ENCODE data around the gene PCDHGA3.
A peak's percentile ranks its signal among the peaks of the same experiment; 100 is the strongest.
"Not testable (repeated sequence)": the region's sequence is repeated elsewhere in the genome, so short reads cannot be mapped to it uniquely, and the experiment has no call there.

PCDHGA3 gene

DNA sequence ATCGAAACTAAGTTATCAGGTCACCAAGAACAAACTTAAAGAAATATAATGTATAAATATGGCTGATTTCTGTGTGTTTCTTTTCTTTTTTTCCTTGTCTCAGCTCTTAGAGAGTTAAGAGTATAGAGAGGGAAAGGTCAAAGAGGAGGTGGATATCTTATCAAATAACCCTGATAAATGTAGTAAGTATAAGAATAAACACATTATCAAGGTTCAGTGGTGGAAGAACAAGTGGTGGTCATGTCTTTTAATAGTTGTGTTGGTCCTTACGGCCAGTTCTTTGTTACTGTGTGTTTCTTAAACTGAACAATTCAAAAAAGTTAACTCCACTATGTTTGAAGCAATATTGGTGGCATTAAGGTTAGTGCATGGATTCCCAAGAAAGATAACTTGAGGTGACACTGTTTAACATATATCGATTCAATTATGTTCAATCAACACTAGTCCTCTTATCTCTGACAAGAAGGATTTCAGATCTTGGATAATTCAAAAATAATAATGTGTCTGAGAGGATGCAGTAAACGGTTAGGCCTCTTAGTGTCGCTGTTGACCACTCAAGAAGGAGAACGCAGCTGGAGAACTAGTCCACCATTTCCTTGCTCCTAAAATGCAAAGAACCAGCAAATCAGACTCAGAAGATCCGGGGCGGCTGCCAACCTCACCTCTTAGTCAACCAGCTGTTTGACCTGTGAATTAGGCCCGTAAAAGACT lies at the start of gene PCDHGA3:
Gene PCDHGA3, plus strand, starts transcription at position 588 of the 711 bp plus-strand sequence. CDS start 205 bp downstream, outside the sequence.
- DNase-seq, result peak in 1 of 2 experiments; percentile 15

DNA sequence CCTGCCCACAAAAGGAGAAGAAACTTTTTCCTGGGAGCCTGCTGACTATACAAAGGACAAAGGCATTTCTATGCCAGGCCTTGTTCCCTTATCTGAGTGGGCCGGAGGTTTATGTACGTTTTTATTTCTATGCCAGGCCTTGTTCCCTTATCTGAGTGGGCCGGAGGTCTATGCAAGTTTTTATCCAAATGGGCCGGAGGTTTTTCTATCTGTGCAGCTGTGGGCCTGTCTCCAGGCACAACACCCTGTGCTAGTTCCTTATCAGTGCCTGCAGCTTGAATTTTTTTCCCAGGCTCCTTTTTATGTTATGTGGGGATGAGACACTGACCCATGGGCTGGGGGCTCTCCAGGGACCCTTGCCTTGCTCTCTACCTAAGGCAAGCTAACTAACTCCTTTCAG lies 45.3 kb upstream of the PCDHGA3 start:
- DNase-seq, result no peak

DNA sequence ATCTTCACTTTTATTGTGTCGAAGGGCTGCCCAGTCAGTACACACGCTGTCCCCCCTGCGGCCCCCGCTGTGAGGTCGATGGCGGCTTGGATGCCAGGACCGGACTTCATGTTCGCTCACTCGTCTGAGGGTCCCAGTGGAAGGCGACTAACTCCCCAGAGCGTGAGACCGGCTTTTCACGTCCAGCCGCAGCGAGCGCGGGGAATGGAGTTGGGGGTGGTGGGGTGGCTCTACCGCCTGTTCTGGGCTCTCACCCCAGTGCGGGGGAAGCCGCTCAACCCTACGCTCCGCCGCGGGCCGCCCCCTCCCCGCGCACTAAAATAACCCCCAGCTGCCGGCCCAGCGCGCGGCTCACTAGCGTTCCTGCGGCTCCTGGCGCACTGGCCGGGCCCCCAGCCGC lies 39.9 kb upstream of the PCDHGA3 start, which contains the start of gene SLC25A2:
Gene SLC25A2, minus strand, starts transcription at position 294 of the 400 bp plus-strand sequence. Its CDS starts 184 bp downstream, at position 110.
- DNase-seq, result no peak

DNA sequence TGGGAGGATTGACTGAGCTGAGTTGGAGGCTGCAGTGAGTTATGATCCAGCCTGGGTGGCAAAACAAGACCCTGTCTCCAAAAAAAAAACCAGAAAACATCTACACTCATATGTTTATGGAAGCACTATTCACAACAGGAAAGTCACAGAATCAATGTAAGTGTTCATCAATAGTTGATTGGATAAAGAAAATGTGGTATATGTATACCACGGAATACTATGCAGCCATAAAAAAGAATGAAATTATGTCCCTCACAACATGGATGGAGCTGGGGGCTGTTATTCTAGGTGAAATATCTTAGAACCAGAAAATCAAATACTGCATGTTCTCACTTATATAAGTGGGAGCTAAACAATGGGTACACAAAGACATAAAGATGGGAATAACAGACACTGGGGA lies 37.0 kb upstream of the PCDHGA3 start:
- no peak for DNase-seq

DNA sequence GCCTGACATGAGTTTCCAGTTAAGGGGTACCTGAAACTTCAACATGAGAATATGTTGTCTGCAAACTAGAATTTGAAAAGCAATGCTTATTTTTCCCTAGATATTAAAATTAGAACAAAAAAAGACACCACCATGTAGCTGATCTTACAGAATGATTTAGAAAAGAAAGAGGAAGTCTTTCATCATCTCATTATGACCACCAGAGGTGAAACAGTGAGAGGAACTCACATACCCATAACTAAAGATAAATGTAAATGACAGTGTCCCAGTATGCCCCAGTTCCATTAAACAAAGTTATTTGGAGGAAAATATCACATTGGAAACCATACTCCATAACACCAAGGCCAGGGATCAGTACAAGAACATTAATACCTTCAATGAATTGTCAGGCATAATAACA lies 29.9 kb upstream of the PCDHGA3 start:
- DNase-seq, result no peak

DNA sequence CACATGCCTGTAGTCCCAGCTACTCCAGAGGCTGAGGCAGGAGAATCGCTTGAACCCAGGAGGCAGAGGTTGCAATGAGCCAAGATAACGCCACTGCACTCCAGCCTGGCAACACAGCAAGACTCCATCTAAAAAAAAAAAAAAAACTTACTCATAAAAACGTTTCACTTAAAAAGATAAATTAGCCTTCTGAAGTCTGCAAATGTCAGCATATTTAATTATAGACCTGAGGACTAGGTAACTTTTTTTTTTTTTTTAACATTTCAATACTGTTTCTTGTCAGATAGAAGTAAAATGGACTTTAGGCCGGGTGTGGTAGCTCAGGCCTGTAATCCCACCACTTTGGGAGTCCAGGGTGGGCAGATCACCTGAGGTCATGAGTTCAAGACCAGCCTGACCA lies 26.7 kb upstream of the PCDHGA3 start:
- not testable (repeated sequence) for DNase-seq

DNA sequence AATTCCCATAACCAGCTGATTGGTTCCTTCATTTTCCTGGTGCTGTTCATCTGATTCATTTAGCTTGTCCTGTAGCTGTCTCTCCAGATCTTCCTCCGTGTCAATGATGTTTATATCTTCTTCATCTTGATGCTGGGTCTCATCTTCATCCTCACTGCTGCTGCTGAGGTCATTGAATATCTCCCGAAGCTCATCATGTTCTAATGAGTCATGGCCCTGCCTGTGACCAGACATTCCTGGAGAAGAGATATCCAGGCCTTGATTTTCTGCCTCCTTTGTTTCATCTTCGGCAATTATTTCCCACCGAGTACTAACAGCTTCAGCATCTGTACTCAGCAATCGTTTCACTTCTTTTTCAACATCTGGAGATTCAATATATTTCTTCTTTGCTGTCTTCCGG lies 24.4 kb upstream of the PCDHGA3 start:
- no peak for DNase-seq

DNA sequence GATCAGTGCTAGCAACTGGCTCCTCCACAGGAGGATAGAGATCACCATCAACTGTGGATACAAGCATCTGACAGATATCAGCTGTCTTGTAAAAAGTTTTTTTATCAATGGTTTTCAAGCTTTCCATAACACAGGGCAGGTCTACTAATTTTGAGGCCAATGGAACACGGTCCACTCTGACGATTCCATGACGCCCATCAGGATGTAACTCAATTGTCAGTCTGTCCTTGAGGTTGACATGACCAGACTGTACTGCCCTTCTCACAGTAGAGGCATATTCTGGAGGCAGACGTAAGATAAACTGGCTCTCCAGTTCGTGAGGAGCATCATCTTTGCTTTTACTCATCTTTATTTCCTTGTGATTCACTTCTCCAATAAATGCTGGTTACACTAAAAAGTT lies 23.9 kb upstream of the PCDHGA3 start:
- DNase-seq, result no peak

DNA sequence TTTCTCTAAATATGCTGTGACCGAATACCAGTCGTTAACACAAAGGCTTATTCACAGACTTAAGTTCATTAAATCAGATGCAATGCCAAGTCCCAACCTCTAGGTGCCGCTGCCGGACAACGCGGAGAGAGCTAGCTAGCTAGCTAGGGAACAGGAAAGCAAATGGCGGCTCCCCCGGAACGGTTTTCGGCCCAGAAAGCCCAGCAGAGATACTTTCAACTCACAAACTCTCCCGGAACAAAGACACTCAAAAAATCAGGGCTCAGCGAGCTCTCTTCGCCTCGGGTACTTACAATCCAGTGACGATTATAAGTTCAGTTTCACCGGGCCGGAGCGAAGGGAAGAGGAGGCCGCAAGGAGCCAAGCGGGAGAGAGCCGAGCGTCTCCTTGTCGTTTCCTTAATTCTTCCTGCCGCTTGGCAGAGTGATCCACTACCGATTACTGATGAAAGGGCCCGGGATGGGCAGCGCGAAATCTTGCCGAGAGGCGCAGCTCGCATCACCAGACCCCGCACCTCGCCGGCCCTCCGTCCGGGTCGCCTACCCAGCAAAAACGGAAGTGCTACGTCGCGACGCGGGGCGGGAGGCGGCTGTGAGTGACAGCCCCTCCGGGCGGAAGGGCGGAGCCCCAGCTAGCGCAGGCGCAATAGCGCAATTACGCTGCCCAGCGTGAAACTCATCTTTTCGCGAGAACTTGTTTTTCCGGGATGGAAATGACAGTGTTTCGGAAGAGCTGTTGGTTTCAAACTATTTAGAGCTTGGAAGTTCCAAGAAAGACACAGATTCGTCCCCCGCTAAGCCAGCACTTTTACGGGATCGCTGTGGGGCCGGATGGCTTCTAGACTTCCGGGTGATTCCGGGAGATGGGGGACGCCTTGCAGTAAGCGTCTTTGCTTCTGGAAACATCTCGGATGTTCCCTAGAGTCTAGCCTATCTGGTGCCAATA lies 23.1 kb upstream of the PCDHGA3 start, which contains the start of gene TAF7:
Gene TAF7, minus strand, starts transcription at position 560 of the 945 bp plus-strand sequence. CDS start 740 bp downstream, outside the sequence.
- DNase-seq, result peak; percentile 86 to 94

DNA sequence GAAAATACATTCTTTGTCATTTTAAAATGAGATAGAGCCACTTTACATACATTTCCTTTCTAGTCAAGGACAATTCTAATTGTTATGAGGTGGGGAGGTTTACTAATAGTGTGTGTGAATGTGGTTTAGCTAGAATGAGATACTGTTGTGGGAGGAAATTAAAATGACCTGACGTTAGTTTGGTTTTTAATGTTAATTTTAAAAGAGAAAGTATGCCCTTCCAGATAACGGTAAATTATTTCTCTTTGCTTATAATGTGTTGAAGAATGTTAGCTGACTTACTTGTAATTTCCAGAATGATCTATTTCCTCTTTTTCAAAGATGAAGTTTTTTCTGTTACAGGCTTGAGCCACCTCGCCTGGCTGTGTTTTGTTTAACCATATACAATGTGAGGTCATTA lies 21.4 kb upstream of the PCDHGA3 start:
- DNase-seq, result no peak

DNA sequence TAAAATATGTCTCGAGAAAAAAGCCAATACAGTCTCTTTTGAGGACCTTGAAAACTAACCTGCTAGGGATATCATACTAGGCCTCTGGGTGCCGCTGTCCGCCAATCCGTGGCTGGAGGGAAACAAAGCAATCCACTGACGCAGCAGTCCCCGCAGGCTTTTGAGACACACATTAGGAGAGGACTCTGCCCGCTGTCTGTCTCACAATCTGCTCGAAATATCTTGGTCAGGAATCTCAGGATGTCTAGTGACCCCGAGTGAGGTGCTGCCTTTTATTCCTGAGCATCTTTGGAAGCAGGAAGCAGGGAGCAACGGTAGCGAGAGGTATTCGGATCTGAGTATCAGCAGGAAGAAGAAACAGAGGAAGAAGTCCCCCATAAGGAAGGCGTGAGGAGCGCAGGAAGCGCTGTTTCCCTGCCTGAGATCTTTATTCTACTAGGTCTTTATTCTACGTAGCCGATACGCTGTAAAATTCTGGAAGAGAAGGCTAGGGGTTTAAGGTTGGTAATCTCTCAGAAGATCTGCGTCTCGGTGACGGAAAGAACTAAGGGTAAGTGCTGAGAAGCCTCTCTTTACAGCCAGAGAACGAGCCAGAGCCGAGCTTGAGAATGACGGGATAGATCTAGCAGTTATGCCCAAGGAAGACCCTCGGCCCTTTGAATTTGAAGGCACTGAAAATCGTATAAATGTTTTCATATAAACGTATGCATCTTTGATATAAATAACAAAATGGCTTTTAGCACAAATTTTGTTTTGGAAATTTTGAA lies 17.4 kb upstream of the PCDHGA3 start:
- peak; percentile 13 to 76 for DNase-seq

DNA sequence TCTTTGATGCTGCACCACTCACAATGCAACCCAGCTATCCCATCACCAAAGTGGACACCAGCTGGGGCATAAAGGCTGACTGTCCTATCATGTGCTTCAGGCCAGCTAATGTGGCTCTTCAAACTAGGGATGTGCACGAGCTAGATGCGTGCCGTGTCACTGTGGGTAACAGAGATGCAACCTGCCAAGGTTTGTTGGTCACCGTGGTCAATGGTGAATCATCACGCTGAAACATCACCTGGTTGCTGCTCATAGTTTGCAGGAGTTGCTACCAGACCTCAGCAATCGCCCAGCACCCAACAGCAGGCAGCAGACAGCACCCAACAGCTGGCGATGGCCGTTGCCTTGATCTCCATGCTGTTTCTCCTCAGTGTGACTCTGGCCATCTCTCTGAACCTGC lies 15.4 kb upstream of the PCDHGA3 start:
- no peak for DNase-seq

DNA sequence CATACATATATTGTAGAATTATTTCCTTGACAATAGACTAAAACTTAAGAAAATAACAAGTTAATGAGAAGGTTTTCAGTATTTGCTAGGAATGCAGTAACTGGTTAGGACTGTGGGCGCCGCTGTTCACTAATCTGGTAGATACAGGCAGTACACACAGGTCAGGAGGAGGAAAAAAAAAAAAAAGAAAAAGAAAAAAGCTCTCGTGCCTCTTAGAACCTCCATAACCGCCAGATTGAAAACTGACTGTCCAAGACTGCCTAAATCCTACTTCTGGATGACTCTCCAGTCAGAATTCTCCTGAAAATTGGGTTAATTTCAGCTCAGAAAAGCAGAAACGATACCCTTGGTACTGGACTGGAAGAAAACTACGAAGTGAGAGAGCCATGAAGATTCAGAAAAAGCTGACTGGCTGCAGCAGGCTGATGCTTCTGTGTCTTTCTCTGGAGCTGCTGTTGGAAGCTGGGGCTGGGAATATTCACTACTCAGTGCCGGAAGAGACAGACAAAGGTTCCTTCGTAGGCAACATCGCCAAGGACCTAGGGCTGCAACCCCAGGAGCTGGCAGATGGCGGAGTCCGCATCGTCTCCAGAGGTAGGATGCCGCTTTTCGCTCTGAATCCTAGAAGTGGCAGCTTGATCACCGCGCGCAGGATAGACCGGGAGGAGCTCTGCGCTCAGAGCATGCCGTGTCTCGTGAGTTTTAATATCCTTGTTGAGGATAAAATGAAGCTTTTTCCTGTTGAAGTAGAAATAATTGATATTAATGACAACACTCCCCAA lies 13.1 kb upstream of the PCDHGA3 start, which contains the start of gene PCDHGA1:
Gene PCDHGA1, plus strand, starts transcription at position 216 of the 782 bp plus-strand sequence.
- DNase-seq, result peak; percentile 34 to 79

DNA sequence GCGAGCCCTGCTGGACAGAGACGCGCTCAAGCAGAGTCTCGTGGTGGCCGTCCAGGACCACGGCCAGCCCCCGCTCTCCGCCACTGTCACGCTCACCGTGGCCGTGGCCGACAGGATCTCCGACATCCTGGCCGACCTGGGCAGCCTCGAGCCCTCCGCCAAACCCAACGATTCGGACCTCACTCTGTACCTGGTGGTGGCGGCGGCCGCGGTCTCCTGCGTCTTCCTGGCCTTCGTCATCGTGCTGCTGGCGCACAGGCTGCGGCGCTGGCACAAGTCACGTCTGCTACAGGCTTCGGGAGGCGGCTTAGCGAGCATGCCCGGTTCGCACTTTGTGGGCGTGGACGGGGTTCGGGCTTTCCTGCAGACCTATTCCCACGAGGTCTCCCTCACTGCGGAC lies 11.1 kb upstream of the PCDHGA3 start:
- not testable (repeated sequence) for DNase-seq

DNA sequence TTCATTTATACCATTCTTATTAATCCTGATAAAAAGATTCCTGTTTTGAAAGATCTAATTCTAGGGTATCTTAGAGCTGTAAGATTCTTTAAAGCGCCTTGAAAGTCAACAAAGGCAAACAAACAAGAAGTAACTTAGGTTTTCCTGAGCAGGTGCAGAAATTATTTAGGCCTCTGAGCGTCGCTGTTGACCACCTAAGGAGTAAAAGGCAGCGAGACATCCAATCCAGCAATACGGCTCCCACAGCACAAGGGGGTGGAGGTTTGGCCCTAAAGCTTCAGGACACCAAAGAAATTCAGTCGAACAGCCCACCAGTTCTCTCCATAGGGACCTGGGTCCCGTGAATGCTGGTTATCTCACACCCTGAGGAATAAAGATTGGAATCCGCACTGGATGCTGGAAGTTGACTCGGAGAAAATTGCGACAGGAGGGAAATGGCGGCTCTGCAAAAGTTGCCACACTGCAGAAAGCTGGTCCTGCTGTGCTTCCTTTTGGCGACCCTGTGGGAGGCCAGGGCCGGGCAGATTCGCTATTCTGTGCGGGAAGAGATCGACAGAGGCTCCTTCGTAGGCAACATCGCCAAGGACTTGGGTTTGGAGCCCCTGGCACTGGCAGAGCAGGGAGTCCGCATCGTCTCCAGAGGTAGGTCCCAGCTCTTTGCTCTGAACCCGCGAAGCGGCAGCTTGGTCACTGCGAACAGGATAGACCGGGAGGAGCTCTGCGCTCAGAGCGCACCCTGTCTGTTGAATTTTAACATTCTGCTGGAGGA lies 4.9 kb upstream of the PCDHGA3 start, which contains the start of gene PCDHGA2:
Gene PCDHGA2, plus strand, starts transcription at position 223 of the 769 bp plus-strand sequence.
- peak; percentile 11 to 42 for DNase-seq

DNA sequence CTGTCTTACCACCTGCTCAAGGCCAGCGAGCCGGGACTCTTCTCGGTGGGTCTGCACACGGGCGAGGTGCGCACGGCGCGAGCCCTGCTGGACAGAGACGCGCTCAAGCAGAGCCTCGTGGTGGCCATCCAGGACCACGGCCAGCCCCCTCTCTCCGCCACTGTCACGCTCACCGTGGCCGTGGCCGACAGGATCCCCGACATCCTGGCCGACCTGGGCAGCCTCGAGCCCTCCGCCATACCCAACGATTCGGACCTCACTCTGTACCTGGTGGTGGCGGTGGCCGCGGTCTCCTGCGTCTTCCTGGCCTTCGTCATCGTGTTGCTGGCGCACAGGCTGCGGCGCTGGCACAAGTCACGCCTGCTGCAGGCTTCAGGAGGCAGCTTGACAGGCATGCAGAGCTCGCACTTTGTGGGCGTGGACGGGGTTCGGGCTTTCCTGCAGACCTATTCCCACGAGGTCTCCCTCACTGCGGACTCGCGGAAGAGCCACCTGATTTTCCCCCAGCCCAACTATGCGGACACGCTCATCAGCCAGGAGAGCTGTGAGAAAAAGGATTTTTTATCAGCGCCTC lies 2.8 kb upstream of the PCDHGA3 start:
- not testable (repeated sequence) for DNase-seq

DNA sequence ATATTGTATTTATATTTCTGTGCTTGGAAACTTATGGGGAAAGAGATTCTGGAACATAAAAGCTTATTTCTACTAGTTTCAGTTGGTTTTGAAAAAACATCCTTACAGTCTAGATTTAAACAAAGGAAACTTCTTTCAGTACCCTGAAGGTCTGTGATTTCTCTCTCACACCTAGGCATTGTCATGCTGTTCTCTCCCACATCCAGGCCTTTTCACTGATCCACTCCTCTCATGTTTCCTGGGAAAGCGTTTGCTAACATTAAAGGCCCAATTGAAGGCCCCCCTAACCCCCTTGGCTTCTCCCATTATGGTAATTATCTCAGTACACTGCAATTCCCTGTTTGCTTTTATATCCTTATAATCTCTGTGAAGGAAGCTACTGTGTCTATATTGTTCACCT lies 856 bp upstream of the PCDHGA3 start:
- DNase-seq, result no peak

DNA sequence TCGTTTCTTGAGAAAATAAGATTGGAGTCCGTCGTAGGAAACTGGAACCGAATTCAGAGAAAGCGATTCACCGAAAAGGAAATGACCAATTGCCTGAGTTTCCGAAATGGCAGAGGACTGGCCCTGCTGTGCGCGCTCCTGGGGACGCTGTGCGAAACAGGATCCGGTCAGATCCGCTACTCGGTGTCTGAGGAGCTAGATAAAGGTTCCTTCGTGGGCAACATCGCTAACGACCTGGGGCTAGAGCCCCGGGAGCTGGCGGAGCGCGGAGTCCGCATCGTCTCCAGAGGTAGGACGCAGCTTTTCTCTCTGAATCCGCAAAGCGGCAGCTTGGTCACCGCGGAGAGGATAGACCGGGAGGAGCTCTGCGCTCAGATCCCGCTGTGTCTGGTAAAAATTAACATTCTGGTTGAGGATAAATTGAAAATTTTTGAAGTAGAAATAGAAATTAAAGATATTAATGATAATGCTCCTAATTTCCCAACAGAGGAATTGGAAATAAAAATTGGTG lies 379 bp downstream of the PCDHGA3 start:
- no peak for DNase-seq

DNA sequence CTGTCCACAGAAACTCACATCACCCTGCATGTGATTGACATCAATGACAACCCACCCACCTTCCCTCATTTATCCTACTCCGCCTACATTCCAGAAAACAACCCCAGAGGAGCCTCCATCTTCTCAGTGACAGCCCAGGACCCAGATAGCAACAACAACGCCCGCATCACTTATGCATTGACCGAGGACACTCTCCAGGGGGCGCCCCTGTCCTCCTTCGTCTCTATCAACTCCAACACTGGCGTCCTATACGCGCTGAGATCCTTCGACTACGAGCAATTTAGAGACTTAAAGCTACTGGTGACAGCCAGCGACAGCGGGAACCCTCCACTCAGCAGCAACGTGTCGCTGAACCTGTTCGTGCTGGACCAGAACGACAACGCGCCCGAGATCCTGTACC lies 1.7 kb downstream of the PCDHGA3 start:
- DNase-seq, result no peak

DNA sequence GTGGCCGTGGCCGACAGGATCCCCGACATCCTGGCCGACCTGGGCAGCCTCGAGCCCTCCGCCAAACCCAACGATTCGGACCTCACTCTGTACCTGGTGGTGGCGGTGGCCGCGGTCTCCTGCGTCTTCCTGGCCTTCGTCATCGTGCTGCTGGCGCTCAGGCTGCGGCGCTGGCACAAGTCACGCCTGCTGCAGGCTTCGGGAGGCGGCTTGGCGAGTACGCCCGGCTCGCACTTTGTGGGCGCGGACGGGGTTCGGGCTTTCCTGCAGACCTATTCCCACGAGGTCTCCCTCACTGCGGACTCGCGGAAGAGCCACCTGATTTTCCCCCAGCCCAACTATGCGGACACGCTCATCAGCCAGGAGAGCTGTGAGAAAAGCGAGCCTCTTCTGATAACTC lies 2.4 kb downstream of the PCDHGA3 start:
- not testable (repeated sequence) for DNase-seq

Data from NCI-H526 (cell line).